D341Med (cell line): ENCODE data around the gene ALK.
"Not testable (repeated sequence)": the region's sequence is repeated elsewhere in the genome, so short reads cannot be mapped to it uniquely, and the experiment has no call there.

Experiments
- DNase-seq: peaks from one replicate; pipeline ENCODE4 v3.0.0; 2012; ENCODE audit warnings: low spot score

The ALK gene

GRCh38 chr2:29246383-29247300 lies 674.7 kb downstream of the ALK start:
- no peak for DNase-seq

- DNase-seq, result peak; percentile 51
Measured at GRCh38 chr2:29245742-29246382, 675.5 kb downstream of the ALK start.

GRCh38 chr2:29245035-29245741 lies 676.2 kb downstream of the ALK start:
- not testable (repeated sequence) for DNase-seq

- DNase-seq, result no peak
Measured at GRCh38 chr2:29242621-29243375, 678.6 kb downstream of the ALK start.

- DNase-seq, result no peak
Measured at GRCh38 chr2:29241955-29242565, 679.3 kb downstream of the ALK start.

- DNase-seq, result no peak
Measured at GRCh38 chr2:29241341-29241740, 680.0 kb downstream of the ALK start.

GRCh38 chr2:29240601-29241000 lies 680.8 kb downstream of the ALK start:
- DNase-seq, result no peak

GRCh38 chr2:29239209-29239960 lies 682.0 kb downstream of the ALK start:
- no peak for DNase-seq

GRCh38 chr2:29238497-29238896 lies 682.9 kb downstream of the ALK start:
- peak; percentile 71 for DNase-seq

GRCh38 chr2:29236074-29236473 lies 685.3 kb downstream of the ALK start:
- no peak for DNase-seq

- no peak for DNase-seq
Measured at GRCh38 chr2:29235411-29235810, 686.0 kb downstream of the ALK start.

GRCh38 chr2:29233428-29233827 lies 688.0 kb downstream of the ALK start:
- no peak for DNase-seq

- no peak for DNase-seq
Measured at GRCh38 chr2:29232041-29232440, 689.3 kb downstream of the ALK start.

- no peak for DNase-seq
Measured at GRCh38 chr2:29229640-29230039, 691.7 kb downstream of the ALK start.

- no peak for DNase-seq
Measured at GRCh38 chr2:29228947-29229346, 692.4 kb downstream of the ALK start.

- no peak for DNase-seq
Measured at GRCh38 chr2:29227935-29228675, 693.3 kb downstream of the ALK start.

GRCh38 chr2:29226808-29227207 lies 694.6 kb downstream of the ALK start:
- no peak for DNase-seq

GRCh38 chr2:29226375-29226774 lies 695.0 kb downstream of the ALK start:
- DNase-seq, result no peak

GRCh38 chr2:29225814-29226213 lies 695.6 kb downstream of the ALK start:
- DNase-seq, result no peak
